ENCODE data around the gene DUSP9.

The DUSP9 gene

DNA sequence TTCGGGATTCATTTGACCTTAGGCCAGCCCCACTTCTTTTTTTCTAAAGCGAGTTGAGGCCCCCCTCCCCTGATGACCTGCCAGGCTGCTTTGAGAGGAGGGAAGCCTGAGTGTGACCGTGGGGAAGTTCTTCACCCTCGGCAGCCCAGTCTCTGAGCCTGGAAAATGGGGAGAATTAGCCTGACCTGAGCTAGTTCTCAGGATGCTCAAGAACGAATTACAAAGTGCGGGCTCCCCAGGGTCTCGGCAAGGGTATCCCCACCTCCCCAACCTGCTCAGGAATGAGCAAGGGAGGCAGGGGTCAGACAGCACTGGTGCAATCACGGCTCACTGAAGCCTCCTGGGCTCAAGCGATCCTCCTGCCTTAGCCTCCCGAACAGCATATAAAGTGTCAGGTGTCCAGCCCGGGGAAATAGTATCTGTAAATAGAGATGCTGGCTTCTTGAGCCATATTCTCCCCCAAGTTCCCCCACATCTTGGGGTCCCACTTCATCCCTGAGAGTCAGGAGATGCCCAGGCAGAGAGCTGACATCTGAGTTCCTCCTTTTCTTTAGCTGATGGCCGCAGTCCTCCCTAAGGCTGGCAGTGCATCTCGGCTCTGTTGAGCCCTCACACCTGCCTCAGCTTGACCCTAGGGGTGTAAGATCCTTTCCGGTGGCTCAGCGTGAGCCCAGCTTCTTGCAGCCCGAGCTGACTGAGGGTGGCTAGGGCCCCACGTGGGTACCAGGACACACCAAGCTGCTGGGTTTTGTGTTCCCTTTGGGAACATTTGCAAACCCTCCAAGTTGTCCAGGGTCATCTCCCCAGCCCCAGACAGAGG, 1.6 kb downstream of the DUSP9 start:
- no peaks in the 10 kb centered on the region for H3K9me2 ChIP-seq (replicated peaks; ENCODE audit: control insufficient read depth, low read length)
- H4K20me1 ChIP-seq (ENCODE audit: control insufficient read depth, insufficient read depth, low read depth, low read length) = no peaks in the 10 kb centered on the region
- no peak overlapping the region for H3K4me3 ChIP-seq (ENCODE audit: low read length)
- 0 out of 2 replicates have a peak, but pooled peaks cover 2% of the 10 kb centered on the region for H3K4me1 ChIP-seq (ENCODE audit: control insufficient read depth, low read length)
- H3F3A ChIP-seq (ENCODE audit: control insufficient read depth, insufficient read depth) = no peaks in the 10 kb centered on the region
- no peaks in the 10 kb centered on the region for H3K79me2 ChIP-seq (ENCODE audit: control insufficient read depth, low read length)
- no peaks in the 10 kb centered on the region for H3K9me3 ChIP-seq (ENCODE audit: control insufficient read depth, insufficient read depth, low read length)
- no peak overlapping the region for H3K4me2 ChIP-seq (ENCODE audit: low read length)
- H3K36me3 ChIP-seq (ENCODE audit: control insufficient read depth, low read length) = no peaks in the 10 kb centered on the region
- H3K27me3 ChIP-seq (ENCODE audit: control insufficient read depth, low read length) = peaks cover 17% of the 10 kb centered on the region
- H3K27ac ChIP-seq (ENCODE audit: low read depth, low read length) = no peak overlapping the region
- no peak for TF ChIP-seq EZH2phosphoT487 (IDR thresholded peaks at IDR 0.05; ENCODE audit: borderline replicate concordance, low read length)
- TF ChIP-seq, protein P1, sequence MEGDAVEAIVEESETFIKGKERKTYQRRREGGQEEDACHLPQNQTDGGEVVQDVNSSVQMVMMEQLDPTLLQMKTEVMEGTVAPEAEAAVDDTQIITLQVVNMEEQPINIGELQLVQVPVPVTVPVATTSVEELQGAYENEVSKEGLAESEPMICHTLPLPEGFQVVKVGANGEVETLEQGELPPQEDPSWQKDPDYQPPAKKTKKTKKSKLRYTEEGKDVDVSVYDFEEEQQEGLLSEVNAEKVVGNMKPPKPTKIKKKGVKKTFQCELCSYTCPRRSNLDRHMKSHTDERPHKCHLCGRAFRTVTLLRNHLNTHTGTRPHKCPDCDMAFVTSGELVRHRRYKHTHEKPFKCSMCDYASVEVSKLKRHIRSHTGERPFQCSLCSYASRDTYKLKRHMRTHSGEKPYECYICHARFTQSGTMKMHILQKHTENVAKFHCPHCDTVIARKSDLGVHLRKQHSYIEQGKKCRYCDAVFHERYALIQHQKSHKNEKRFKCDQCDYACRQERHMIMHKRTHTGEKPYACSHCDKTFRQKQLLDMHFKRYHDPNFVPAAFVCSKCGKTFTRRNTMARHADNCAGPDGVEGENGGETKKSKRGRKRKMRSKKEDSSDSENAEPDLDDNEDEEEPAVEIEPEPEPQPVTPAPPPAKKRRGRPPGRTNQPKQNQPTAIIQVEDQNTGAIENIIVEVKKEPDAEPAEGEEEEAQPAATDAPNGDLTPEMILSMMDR (IDR thresholded peaks at IDR 0.05; ENCODE audit: low read depth, low read length, poor library complexity, severe bottlenecking) = no peak

DNA sequence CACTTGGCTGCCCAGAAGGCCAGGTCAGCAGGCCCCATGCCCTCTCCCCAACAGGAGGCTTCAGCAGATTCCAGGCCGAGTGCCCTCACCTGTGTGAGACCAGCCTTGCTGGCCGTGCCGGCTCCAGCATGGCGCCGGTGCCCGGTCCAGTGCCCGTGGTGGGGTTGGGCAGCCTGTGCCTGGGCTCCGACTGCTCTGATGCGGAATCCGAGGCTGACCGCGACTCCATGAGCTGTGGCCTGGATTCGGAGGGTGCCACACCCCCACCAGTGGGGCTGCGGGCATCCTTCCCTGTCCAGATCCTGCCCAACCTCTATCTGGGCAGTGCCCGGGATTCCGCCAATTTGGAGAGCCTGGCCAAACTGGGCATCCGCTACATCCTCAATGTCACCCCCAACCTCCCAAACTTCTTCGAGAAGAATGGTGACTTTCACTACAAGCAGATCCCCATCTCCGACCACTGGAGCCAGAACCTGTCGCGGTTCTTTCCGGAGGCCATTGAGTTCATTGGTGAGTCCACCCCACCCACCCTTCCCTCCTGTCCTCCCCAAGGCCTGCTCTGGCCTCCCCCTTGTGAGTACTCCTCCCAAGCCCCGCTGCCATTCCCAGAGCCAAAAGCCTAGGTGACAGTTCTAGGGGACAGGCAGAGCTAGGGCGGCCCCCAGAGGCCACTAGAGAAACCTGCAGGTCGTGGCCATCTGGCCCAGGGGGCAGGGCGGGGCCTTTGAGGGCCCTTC, 2.3 kb downstream of the DUSP9 start:
- Histone ChIP-seq H3K9me2 (replicated peaks; ENCODE audit: control insufficient read depth, low read length) (no peaks in the 10 kb centered on the region), H3K36me3 (ENCODE audit: control insufficient read depth, low read length) (no peaks in the 10 kb centered on the region), H4K20me1 (ENCODE audit: control insufficient read depth, insufficient read depth, low read depth, low read length) (no peaks in the 10 kb centered on the region), H3K9me3 (ENCODE audit: control insufficient read depth, insufficient read depth, low read length) (no peaks in the 10 kb centered on the region), H3K79me2 (ENCODE audit: control insufficient read depth, low read length) (no peaks in the 10 kb centered on the region), H3F3A (ENCODE audit: control insufficient read depth, insufficient read depth) (no peaks in the 10 kb centered on the region), H3K4me1 (ENCODE audit: control insufficient read depth, low read length) (no peaks in the 10 kb centered on the region), H3K4me2 (ENCODE audit: low read length) (no peak overlapping the region), H3K27ac (ENCODE audit: low read depth, low read length) (no peak overlapping the region), H3K27me3 (ENCODE audit: control insufficient read depth, low read length) (peaks cover 14% of the 10 kb centered on the region; the same call in 1 of the 2 replicates), H3K4me3 (ENCODE audit: low read length) (no peak overlapping the region)
- TF ChIP-seq EZH2phosphoT487 (IDR thresholded peaks at IDR 0.05; ENCODE audit: borderline replicate concordance, low read length) = no peak
- TF ChIP-seq, protein P1 (IDR thresholded peaks at IDR 0.05; ENCODE audit: low read depth, low read length, poor library complexity, severe bottlenecking) = peak; percentile 48

DNA sequence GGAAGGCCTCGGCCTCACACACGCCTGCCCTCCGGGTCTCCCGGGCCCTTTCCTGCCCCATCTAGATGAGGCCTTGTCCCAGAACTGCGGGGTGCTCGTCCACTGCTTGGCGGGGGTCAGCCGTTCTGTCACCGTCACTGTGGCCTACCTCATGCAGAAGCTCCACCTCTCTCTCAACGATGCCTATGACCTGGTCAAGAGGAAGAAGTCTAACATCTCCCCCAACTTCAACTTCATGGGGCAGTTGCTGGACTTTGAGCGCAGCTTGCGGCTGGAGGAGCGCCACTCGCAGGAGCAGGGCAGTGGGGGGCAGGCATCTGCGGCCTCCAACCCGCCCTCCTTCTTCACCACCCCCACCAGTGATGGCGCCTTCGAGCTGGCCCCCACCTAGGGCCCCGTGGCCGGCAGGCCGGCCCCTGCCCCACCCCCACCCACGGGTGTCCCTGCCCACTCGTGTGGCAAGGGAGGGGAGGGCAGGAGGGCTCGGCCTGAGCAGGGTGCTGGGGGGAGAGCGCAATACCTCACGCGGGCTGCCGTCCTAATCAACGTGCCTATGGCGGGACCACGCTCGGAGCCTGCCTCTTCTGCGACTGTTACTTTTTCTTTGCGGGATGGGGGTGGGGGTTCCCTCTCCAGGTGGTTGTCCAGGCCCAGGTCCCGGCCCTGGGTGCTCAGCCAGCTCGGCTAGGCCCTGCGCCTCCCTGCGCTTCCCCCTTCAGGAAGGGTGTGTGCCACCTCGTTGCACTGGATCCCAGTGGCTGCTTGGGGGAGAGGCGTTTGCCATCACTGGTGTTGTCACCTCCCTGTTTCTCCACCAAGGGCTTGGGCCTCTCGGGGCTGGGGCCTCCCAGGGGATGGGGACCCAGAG, 3.1 kb downstream of the DUSP9 start:
- Histone ChIP-seq H3K9me2 (replicated peaks; ENCODE audit: control insufficient read depth, low read length) (no peaks in the 10 kb centered on the region), H3F3A (ENCODE audit: control insufficient read depth, insufficient read depth) (no peaks in the 10 kb centered on the region), H3K4me3 (ENCODE audit: low read length) (no peak overlapping the region), H3K27ac (ENCODE audit: low read depth, low read length) (no peak overlapping the region), H3K4me1 (ENCODE audit: control insufficient read depth, low read length) (no peaks in the 10 kb centered on the region), H3K79me2 (ENCODE audit: control insufficient read depth, low read length) (no peaks in the 10 kb centered on the region), H4K20me1 (ENCODE audit: control insufficient read depth, insufficient read depth, low read depth, low read length) (no peaks in the 10 kb centered on the region), H3K9me3 (ENCODE audit: control insufficient read depth, insufficient read depth, low read length) (no peaks in the 10 kb centered on the region), H3K36me3 (ENCODE audit: control insufficient read depth, low read length) (no peaks in the 10 kb centered on the region), H3K4me2 (ENCODE audit: low read length) (no peak overlapping the region), H3K27me3 (ENCODE audit: control insufficient read depth, low read length) (peaks cover 8% of the 10 kb centered on the region; the same call in 1 of the 2 replicates)
- TF ChIP-seq, protein P1 (IDR thresholded peaks at IDR 0.05; ENCODE audit: low read depth, low read length, poor library complexity, severe bottlenecking) = no peak
- no peak for TF ChIP-seq EZH2phosphoT487 (IDR thresholded peaks at IDR 0.05; ENCODE audit: borderline replicate concordance, low read length)

Data from DOHH2 (cell line).